Upper lobe of left lung (tissue), 6 donors: Measurements from ENCODE around the gene CRYZL1. TPM values are rescaled to one million over a fixed set of nuclear protein-coding genes. Genes with fewer than 3 reads are reported as not detected.

ENCODE experiments used
- ATAC-seq, 2 donors: fragments of 200-7000 bp; cut with Tn5 transposase; one replicate each; pipeline ENCODE4 v1.9.1; 2022; ENCODE audit warnings: mild to moderate bottlenecking in 2 of 2, moderate library complexity in 2 of 2; ENCODE audit not compliant: low FRiP score in 2 of 2
- DNase-seq, 2 donors: peaks; one replicate each; pipeline ENCODE4 v3.0.0-alpha.2; 2019 to 2020
- H3K27ac ChIP-seq, 4 donors: fragments of 200-600 bp; sonication (generic); one replicate each; pipeline ENCODE4 v1.5.1; 2016 to 2019
- H3K27me3 ChIP-seq, 4 donors: fragments of 200-600 bp; sonication (generic); one replicate each; pipeline ENCODE4 v1.5.1; 2017 to 2019
- H3K36me3 ChIP-seq, 4 donors: fragments of 200-600 bp; sonication (generic); one replicate each; pipeline ENCODE4 v1.5.1; 2016 to 2019
- H3K4me1 ChIP-seq, 4 donors: fragments of 200-600 bp; sonication (generic); one replicate each; pipeline ENCODE4 v1.5.1; 2018 to 2019
- H3K4me3 ChIP-seq, 4 donors: fragments of 200-600 bp; sonication (generic); one replicate each; pipeline ENCODE4 v1.5.1; 2017 to 2019; ENCODE audit warnings: mild to moderate bottlenecking in 2 of 4, moderate library complexity in 1 of 4
- H3K9me3 ChIP-seq, 4 donors: fragments of 200-600 bp; sonication (generic); one replicate each; pipeline ENCODE4 v1.5.1; 2018 to 2019
- EP300 ChIP-seq, 4 donors: sonication (generic); formaldehyde crosslinking; IDR thresholded peaks; one replicate each; pipeline ENCODE4 v1.5.1; 2017; ENCODE audit warnings: antibody characterized with exemption in 4 of 4, control low read depth in 2 of 4
- POLR2A ChIP-seq, 4 donors: fragments of 450-650 bp; IDR thresholded peaks; one replicate each; pipeline ENCODE4 v1.5.1; 2016 to 2017; ENCODE audit warnings: antibody characterized with exemption in 4 of 4, mild to moderate bottlenecking in 2 of 4
- POLR2AphosphoS5 ChIP-seq, 2 donors: sonication (generic); formaldehyde crosslinking; IDR thresholded peaks; one replicate each; pipeline ENCODE4 v1.5.1; 2017; ENCODE audit warnings: antibody characterized with exemption in 2 of 2
- WGBS, 2 donors: methylation state at CpG; one replicate each; pipeline ENCODE4 v1.1.5; 2017 to 2018; 5-methylcytosine and 5-hydroxymethylcytosine counted together
- total RNA-seq, 6 donors: library from RNA; depleted of rRNA in 4 of 6; stranded (reverse); fragments of >200 nt in 4 of 6; gene quantifications; one replicate each; pipeline versions ENCODE4 v1.1.0 to v1.2.1, GENCODE V29; 2016 to 2021
- TF ChIP-seq, protein P1 (sequence below), 6 experiments: fragments of 450-650 bp in 4 of 6; fragments of 200-600 bp in 2 of 6; sonication (generic) in 2 of 6; IDR thresholded peaks; one replicate each; pipeline ENCODE4 v1.5.1; 2016 to 2019; ENCODE audit warnings: antibody characterized with exemption in 6 of 6
- donor health status: DM: no; HTN: no; CAD: no; lungs with moderate emphysema.
- donor health status: DM: no; HTN: yes; CAD: no; lungs with severe emphysema.

Gene CRYZL1
- total RNA-seq, 6 donors from 2014 or later = 20.2 to 80.7 (median 31.7) TPM

DNA sequence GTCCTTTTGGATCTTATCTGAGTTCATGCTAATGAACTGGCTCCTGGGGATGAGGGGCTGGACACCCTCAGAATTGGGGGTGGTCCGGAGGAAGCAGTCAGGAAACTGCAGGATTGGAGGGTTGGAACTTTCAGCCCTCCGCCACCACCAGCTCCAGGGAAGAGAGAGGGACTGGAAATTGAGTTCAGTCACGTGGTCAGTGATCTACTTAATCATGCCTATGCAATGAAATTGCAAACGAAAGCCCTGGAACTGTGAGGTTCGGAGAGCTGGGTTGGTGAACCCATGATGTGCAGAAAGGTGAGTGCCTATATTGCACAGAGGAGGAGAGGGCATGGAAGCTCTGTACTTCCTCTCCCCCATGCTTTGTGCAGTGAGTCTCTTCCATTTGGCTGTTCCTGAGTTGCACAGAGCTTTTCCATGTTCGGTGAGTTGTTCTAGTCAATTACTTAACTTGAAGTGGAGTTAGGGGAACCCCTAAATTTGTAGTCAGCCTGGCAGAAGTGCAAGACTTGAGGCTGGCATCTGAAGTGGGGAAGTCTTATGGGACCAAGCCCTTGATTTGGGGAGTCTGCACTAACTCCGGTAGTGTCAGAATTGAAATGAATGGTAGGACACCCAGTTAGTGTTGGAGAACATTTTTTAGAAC lies 17.5 kb upstream of the CRYZL1 start:
- H3K4me1 ChIP-seq = peaks cover 6 to 25% (median 17%) of the 10 kb centered on the region in 4 donors
- 83 to 86% methylated on average over 7 of the region's 7 CpGs for WGBS, 2 donors
- no peak for DNase-seq
- H3K9me3 ChIP-seq = no peaks in the 10 kb centered on the region
- no peaks in the 10 kb centered on the region for H3K27me3 ChIP-seq
- H3K36me3 ChIP-seq = no peaks in the 10 kb centered on the region
- ATAC-seq = no peak
- TF ChIP-seq POLR2AphosphoS5 (IDR thresholded peaks at IDR 0.05) (no peak), EP300 (IDR thresholded peaks at IDR 0.05) (no peak), POLR2A (IDR thresholded peaks at IDR 0.05) (no peak)
- TF ChIP-seq, protein P1, sequence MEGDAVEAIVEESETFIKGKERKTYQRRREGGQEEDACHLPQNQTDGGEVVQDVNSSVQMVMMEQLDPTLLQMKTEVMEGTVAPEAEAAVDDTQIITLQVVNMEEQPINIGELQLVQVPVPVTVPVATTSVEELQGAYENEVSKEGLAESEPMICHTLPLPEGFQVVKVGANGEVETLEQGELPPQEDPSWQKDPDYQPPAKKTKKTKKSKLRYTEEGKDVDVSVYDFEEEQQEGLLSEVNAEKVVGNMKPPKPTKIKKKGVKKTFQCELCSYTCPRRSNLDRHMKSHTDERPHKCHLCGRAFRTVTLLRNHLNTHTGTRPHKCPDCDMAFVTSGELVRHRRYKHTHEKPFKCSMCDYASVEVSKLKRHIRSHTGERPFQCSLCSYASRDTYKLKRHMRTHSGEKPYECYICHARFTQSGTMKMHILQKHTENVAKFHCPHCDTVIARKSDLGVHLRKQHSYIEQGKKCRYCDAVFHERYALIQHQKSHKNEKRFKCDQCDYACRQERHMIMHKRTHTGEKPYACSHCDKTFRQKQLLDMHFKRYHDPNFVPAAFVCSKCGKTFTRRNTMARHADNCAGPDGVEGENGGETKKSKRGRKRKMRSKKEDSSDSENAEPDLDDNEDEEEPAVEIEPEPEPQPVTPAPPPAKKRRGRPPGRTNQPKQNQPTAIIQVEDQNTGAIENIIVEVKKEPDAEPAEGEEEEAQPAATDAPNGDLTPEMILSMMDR (IDR thresholded peaks at IDR 0.05) = no peak
- no peak overlapping the region for H3K27ac ChIP-seq
- no peak overlapping the region for H3K4me3 ChIP-seq

GRCh38 chr21:33657124-33657820 lies 15.7 kb upstream of the CRYZL1 start:
- Histone ChIP-seq H3K4me1 (peaks cover 6 to 25% (median 17%) of the 10 kb centered on the region in 4 donors), H3K9me3 (no peaks in the 10 kb centered on the region), H3K27ac (peak overlapping the region in 2 of 4 donors; percentile 4 to 49), H3K4me3 (no peak overlapping the region), H3K27me3 (no peaks in the 10 kb centered on the region), H3K36me3 (no peaks in the 10 kb centered on the region)
- DNase-seq = no peak
- 41 to 56% methylated on average over 8 of the region's 8 CpGs for WGBS, 2 donors
- ATAC-seq = peak in 1 of 2 donors; percentile 63
- no peak for TF ChIP-seq POLR2A (IDR thresholded peaks at IDR 0.05)
- TF ChIP-seq EP300 (IDR thresholded peaks at IDR 0.05) = no peak
- TF ChIP-seq POLR2AphosphoS5 (IDR thresholded peaks at IDR 0.05) = no peak
- TF ChIP-seq, protein P1 (IDR thresholded peaks at IDR 0.05) = no peak

GRCh38 chr21:33655588-33656221 lies 14.2 kb upstream of the CRYZL1 start:
- TF ChIP-seq POLR2AphosphoS5 (IDR thresholded peaks at IDR 0.05) = no peak
- TF ChIP-seq, protein P1 (IDR thresholded peaks at IDR 0.05) = no peak
- no peak for TF ChIP-seq POLR2A (IDR thresholded peaks at IDR 0.05)
- TF ChIP-seq EP300 (IDR thresholded peaks at IDR 0.05) = no peak
- no peak overlapping the region for H3K4me3 ChIP-seq
- no peaks in the 10 kb centered on the region for H3K27me3 ChIP-seq
- WGBS, 2 donors = 62 to 69% methylated on average over 8 of the region's 8 CpGs
- no peaks in the 10 kb centered on the region for H3K36me3 ChIP-seq
- ATAC-seq (peak; percentile 62 to 91), DNase-seq (peak in 1 of 2 donors; percentile 60)
- H3K4me1 ChIP-seq = peaks cover 7 to 25% (median 19%) of the 10 kb centered on the region in 4 donors
- peak overlapping the region; percentile 38 to 62 (median 46) for H3K27ac ChIP-seq
- no peaks in the 10 kb centered on the region for H3K9me3 ChIP-seq

GRCh38 chr21:33654412-33654811 lies 12.9 kb upstream of the CRYZL1 start:
- WGBS, 2 donors = 90 to 95% methylated on average over 4 of the region's 4 CpGs
- Histone ChIP-seq H3K27ac (no peak overlapping the region), H3K27me3 (no peaks in the 10 kb centered on the region), H3K4me3 (no peak overlapping the region), H3K4me1 (peaks cover 13 to 28% (median 21%) of the 10 kb centered on the region in 4 donors), H3K9me3 (no peaks in the 10 kb centered on the region), H3K36me3 (no peaks in the 10 kb centered on the region)
- DNase-seq (no peak), ATAC-seq (no peak)
- TF ChIP-seq POLR2A (IDR thresholded peaks at IDR 0.05) (no peak), POLR2AphosphoS5 (IDR thresholded peaks at IDR 0.05) (no peak), EP300 (IDR thresholded peaks at IDR 0.05) (no peak)
- TF ChIP-seq, protein P1 (IDR thresholded peaks at IDR 0.05) = no peak
